Gastrocnemius medialis (tissue), 4 donors: Measurements from ENCODE around the gene ERAP2.

Source experiments
- POLR2A ChIP-seq, 2 donors: fragments of 450-650 bp; IDR thresholded peaks; one replicate each; pipeline ENCODE4 v1.6.1; 2017; ENCODE audit warnings: antibody characterized with exemption in 2 of 2, mild to moderate bottlenecking in 2 of 2, moderate library complexity in 2 of 2
- TF ChIP-seq, protein P1 (sequence below), 5 experiments: fragments of 450-650 bp in 3 of 5; fragments of 200-600 bp in 2 of 5; sonication (generic) in 2 of 5; IDR thresholded peaks in 4 of 5; conservative IDR thresholded peaks in 1 of 5; 1 replicate in 4 of 5; 2 replicates in 1 of 5; pipeline ENCODE4 v1.5.1; 2016 to 2019; ENCODE audit warnings: antibody characterized with exemption in 5 of 5, mild to moderate bottlenecking in 3 of 5, moderate library complexity in 3 of 5

DNA sequence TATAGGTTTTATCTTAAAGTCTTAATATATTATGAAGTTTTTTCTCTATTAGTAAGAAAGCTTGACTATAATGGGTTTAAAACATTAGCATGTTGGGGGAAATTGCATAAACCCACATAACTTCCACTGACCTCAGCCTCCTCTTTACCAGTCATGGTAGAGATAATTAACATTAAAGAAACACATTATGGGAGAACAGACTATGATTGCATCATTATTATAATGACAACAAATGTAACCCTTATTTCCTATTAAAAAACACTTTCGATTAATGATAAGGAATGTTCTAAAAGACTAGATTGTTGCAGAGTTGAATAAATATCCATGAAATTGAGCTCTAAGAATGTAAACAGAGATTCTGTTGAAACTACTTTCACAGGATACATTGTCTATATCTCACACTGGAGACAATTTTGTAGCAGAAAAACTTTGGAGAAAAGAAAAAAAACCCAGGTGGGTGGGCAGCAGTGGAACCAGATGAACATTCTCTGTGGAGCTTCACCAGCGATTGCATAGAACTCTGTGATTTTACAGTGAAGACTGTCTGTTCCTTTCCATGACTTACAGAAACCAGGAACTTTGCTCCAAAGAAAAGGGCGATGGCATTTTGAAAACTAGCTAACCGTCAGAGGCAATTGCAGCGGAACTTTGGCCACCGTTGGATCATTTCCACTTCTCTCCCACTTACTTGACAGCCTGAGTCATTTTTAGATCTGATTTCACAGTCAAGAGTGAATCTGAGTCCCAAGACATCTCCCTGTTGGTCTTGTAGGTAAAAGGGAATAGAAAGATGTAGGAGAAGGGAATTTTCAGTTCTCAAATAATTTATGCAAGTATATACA lies 21.0 kb upstream of the ERAP2 start:
- TF ChIP-seq POLR2A (IDR thresholded peaks at IDR 0.05) = no peak
- TF ChIP-seq, protein P1, sequence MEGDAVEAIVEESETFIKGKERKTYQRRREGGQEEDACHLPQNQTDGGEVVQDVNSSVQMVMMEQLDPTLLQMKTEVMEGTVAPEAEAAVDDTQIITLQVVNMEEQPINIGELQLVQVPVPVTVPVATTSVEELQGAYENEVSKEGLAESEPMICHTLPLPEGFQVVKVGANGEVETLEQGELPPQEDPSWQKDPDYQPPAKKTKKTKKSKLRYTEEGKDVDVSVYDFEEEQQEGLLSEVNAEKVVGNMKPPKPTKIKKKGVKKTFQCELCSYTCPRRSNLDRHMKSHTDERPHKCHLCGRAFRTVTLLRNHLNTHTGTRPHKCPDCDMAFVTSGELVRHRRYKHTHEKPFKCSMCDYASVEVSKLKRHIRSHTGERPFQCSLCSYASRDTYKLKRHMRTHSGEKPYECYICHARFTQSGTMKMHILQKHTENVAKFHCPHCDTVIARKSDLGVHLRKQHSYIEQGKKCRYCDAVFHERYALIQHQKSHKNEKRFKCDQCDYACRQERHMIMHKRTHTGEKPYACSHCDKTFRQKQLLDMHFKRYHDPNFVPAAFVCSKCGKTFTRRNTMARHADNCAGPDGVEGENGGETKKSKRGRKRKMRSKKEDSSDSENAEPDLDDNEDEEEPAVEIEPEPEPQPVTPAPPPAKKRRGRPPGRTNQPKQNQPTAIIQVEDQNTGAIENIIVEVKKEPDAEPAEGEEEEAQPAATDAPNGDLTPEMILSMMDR (IDR thresholded peaks at IDR 0.05 in 4 of 5, conservative IDR thresholded peaks at IDR 0.05 in 1 of 5) = no peak
